AG08395 (cell line): ENCODE measurements around the gene METTL17.
"Not testable (repeated sequence)": the region's sequence is repeated elsewhere in the genome, so short reads cannot be mapped to it uniquely, and the experiment has no call there.

Experiments
- DNase-seq: peaks from one replicate; pipeline ENCODE4 v3.0.0; 2012; ENCODE audit warnings: mixed read lengths, low spot score

Gene METTL17

GRCh38 chr14:20997115-20997514 is 7.3 kb downstream of the METTL17 start:
- DNase-seq, result no peak

- DNase-seq, result no peak
Measured at GRCh38 chr14:20997564-20997963, 7.8 kb downstream of the METTL17 start.

- no peak for DNase-seq
Measured at GRCh38 chr14:20998139-20998538, 8.4 kb downstream of the METTL17 start.

- peak; percentile 86 for DNase-seq
Measured at GRCh38 chr14:20998674-20999366, 9.0 kb downstream of the METTL17 start, which contains the start of gene SLC39A2. Gene SLC39A2 (plus strand): TSS chr14:20999293. CDS start chr14:20999447, 154 bp downstream.

- no peak for DNase-seq
Measured at GRCh38 chr14:20999591-20999990, 9.8 kb downstream of the METTL17 start.

- DNase-seq, result no peak
Measured at GRCh38 chr14:21001218-21001617, 11.4 kb downstream of the METTL17 start.

- DNase-seq, result no peak
Measured at GRCh38 chr14:21003788-21004346, 14.1 kb downstream of the METTL17 start.

- not testable (repeated sequence) for DNase-seq
Measured at GRCh38 chr14:21009721-21010120, 19.9 kb downstream of the METTL17 start.

GRCh38 chr14:21011136-21011535 is 21.4 kb downstream of the METTL17 start:
- no peak for DNase-seq

GRCh38 chr14:21014761-21015190 is 25.0 kb downstream of the METTL17 start:
- DNase-seq, result peak; percentile 86

GRCh38 chr14:21015312-21015711 is 25.5 kb downstream of the METTL17 start:
- DNase-seq, result no peak

GRCh38 chr14:21016413-21017190 is 26.8 kb downstream of the METTL17 start:
- no peak for DNase-seq

- DNase-seq, result no peak
Measured at GRCh38 chr14:21017528-21018245, 27.9 kb downstream of the METTL17 start.

GRCh38 chr14:21018286-21018685 is 28.5 kb downstream of the METTL17 start:
- no peak for DNase-seq

- no peak for DNase-seq
Measured at GRCh38 chr14:21018781-21019180, 29.0 kb downstream of the METTL17 start.

GRCh38 chr14:21019366-21019765 is 29.6 kb downstream of the METTL17 start:
- peak; percentile 24 for DNase-seq

- no peak for DNase-seq
Measured at GRCh38 chr14:21020977-21021545, 31.3 kb downstream of the METTL17 start.

- DNase-seq, result no peak
Measured at GRCh38 chr14:21022686-21023085, 32.9 kb downstream of the METTL17 start.

- no peak for DNase-seq
Measured at GRCh38 chr14:21023174-21023573, 33.4 kb downstream of the METTL17 start.

GRCh38 chr14:21023817-21024584 is 34.2 kb downstream of the METTL17 start:
- no peak for DNase-seq
